DOHH2 (cell line): ENCODE data around the gene CTSK.

Experiments used
- EZH2phosphoT487 ChIP-seq: fragments of 200-600 bp; sonication (generic); IDR thresholded peaks from 2 replicates; pipeline ENCODE4 v1.6.1; 2017; ENCODE audit warnings: borderline replicate concordance, mild to moderate bottlenecking, antibody characterized with exemption, low read length, moderate library complexity, mixed read lengths
- TF ChIP-seq, protein P1 (sequence below): fragments of 200-600 bp; sonication (generic); IDR thresholded peaks from one replicate; pipeline ENCODE4 v1.5.1; 2014; ENCODE audit warnings: antibody characterized with exemption, mild to moderate bottlenecking, low read depth, low read length; ENCODE audit not compliant: poor library complexity, severe bottlenecking

DNA sequence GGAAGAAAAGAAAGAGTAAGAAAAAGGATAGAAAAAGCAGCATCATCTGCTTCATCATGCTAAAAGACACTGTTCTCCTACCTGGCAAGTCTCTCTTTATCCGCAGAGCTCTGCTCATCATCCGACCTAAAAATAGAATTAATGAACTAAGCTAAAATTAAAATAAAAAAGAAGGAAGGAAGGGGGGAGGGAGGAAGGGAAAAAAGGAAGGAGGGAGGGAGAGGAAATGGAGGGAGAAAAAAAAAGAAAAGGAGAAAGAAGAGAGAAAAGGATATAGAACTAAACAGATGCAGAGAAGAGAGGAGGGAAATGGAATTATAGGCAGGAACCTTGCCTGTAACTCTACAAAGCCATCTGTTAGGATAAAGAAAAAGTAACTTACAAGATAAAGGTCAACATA, 34.3 kb upstream of the CTSK start:
- TF ChIP-seq, protein P1, sequence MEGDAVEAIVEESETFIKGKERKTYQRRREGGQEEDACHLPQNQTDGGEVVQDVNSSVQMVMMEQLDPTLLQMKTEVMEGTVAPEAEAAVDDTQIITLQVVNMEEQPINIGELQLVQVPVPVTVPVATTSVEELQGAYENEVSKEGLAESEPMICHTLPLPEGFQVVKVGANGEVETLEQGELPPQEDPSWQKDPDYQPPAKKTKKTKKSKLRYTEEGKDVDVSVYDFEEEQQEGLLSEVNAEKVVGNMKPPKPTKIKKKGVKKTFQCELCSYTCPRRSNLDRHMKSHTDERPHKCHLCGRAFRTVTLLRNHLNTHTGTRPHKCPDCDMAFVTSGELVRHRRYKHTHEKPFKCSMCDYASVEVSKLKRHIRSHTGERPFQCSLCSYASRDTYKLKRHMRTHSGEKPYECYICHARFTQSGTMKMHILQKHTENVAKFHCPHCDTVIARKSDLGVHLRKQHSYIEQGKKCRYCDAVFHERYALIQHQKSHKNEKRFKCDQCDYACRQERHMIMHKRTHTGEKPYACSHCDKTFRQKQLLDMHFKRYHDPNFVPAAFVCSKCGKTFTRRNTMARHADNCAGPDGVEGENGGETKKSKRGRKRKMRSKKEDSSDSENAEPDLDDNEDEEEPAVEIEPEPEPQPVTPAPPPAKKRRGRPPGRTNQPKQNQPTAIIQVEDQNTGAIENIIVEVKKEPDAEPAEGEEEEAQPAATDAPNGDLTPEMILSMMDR: no peak
- no peak for TF ChIP-seq EZH2phosphoT487
